ENCODE results near the gene CBFA2T2. TPM values are rescaled to one million over a fixed set of nuclear protein-coding genes. Genes with fewer than 3 reads are reported as not detected.

CBFA2T2 gene
- total RNA-seq, 1 donor = 5.6 TPM

DNA sequence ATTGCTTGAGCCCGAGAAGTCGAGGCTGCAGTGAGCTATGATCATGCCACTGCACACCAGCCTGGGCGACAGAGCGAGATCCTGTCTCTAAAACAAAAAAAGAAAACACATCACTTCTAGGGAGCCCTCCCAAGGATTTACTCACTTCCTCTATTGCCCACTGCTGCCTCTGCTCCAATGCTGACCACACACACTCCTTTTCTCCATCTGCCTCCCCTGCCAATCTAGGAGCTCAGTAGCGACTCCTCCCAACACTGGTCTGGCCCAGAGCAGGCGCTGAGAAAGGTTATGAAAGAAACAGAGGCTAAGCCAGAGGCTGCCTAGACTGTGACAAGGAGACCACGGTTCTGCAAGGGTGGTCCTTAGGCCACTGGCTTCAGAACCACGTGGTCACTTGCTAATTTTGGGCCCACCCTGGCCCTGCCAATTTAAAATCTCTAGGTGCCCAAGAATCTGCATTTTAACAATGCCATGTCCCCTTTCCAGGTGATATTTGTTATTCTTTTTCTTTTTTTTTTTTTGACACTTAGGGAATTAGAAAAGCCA is 197.5 kb downstream of the CBFA2T2 start:
- no peak overlapping the region for H3K4me3 ChIP-seq (ENCODE audit: low read depth, low read length)
- DNase-seq (ENCODE audit: low read depth) = peak; percentile 39
- TF ChIP-seq, protein P1, sequence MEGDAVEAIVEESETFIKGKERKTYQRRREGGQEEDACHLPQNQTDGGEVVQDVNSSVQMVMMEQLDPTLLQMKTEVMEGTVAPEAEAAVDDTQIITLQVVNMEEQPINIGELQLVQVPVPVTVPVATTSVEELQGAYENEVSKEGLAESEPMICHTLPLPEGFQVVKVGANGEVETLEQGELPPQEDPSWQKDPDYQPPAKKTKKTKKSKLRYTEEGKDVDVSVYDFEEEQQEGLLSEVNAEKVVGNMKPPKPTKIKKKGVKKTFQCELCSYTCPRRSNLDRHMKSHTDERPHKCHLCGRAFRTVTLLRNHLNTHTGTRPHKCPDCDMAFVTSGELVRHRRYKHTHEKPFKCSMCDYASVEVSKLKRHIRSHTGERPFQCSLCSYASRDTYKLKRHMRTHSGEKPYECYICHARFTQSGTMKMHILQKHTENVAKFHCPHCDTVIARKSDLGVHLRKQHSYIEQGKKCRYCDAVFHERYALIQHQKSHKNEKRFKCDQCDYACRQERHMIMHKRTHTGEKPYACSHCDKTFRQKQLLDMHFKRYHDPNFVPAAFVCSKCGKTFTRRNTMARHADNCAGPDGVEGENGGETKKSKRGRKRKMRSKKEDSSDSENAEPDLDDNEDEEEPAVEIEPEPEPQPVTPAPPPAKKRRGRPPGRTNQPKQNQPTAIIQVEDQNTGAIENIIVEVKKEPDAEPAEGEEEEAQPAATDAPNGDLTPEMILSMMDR (IDR thresholded peaks at IDR 0.05; ENCODE audit: insufficient read depth, low read depth, low read length) = no peak

DNA sequence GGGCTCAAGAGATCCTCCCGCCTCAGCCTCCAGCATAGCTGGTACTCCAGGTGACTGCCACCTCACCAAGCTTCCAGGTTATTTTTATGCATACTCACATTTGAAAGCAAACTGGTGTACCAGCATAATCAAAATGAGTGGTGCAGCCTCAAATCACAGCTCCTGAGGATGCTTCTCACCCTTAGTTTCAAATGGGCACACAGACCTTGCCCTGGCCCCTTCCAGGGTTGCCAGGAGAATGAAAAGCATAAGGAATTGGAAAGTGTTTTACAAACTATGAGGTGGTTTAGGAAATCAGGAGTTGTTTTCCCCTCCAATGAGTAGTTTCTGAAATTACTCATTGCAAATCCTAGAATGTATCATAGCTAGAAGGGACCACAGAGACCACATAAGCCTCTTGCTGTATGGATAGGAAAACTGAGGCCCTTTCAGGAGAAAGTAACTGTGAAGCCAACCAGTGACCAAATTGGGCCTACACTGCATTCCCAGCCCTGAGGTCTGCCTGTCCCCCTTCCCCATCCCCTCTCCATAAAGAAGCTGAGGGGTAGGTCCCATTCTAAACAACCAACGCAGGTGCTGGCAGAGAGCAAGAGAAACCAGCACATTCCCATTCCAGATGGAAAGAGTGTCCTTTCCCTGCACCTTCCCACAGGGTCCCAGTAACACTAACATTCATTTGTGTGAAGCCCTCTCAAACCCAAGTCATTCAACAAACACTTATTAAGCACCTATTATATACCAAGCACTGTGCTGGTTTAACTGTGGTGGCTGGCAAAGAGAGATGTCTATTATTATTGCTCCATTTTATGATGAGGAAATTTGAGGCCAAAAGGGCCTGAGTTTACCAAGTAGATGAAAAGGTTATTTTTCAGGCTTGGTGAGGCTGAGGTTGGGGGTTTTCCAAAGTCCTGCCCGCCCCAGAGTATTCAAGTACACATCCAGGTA is 198.4 kb downstream of the CBFA2T2 start:
- no peak for DNase-seq (ENCODE audit: low read depth)
- H3K4me3 ChIP-seq (ENCODE audit: low read depth, low read length) = no peak overlapping the region
- TF ChIP-seq, protein P1 (IDR thresholded peaks at IDR 0.05; ENCODE audit: insufficient read depth, low read depth, low read length) = no peak

DNA sequence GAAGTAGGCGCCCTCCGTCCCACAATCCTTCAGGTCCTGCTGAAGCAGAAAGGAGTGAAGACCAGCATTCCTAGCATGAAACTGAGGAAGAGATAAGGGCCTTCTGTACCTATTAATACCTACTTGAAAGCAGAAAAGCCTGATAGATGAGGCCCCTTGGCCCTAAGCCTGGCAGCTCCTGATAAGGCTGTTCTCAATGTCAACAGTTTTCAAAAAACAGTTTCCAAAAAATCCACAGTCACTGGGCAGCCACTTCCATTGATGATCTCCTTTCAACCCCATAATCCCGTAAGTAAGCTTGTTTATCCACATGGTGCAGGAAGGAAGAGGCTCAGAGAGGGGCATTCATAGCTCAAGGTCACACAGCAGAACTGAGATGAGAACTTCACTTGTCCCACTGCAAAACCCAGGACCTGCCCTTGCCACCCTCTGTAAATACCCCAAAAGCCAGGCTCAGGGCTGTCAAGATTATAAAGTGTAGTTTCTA is 199.1 kb downstream of the CBFA2T2 start:
- DNase-seq (ENCODE audit: low read depth) = no peak
- TF ChIP-seq, protein P1 (IDR thresholded peaks at IDR 0.05; ENCODE audit: insufficient read depth, low read depth, low read length) = no peak
- H3K4me3 ChIP-seq (ENCODE audit: low read depth, low read length) = no peak overlapping the region

DNA sequence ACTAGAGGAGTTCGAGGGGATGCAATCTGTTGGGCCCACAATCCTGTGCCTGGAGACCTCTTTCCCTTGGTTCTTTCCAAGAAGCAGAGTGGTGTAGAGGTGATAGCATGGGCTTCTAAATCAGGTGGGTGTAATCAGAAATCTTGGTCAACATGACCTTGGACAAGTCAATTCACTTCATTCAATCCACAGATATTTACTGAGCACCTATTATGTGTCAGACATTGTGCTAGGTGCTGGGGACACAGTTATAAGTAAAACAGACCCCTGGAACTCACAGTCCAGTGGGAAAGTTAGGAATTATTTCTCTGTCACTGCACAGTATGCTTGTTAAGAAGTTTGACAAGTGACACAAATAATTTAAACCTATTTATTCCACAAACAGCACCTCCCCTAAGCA is 199.6 kb downstream of the CBFA2T2 start:
- H3K4me3 ChIP-seq (ENCODE audit: low read depth, low read length) = no peak overlapping the region
- no peak for DNase-seq (ENCODE audit: low read depth)
- TF ChIP-seq, protein P1 (IDR thresholded peaks at IDR 0.05; ENCODE audit: insufficient read depth, low read depth, low read length) = no peak

DNA sequence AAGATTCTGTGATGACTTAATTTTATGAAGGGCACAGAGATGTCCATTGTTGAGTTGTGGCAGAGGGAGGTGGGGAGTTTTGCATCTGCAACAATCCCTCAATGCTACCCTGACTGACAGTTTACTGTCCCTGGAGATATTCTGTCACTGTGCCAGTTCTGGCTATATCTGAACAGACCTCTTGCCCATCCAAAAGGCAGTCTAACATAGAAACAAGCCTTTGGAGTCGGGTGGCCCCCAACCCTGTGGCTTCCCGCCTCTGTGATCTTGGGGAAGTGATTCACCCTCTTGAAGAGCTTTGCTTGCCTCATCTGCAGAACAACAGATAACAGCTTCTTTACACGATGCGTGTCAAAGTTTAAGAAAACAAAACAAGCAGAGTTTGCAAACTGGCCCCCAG is 200.1 kb downstream of the CBFA2T2 start:
- peak; percentile 81 for DNase-seq (ENCODE audit: low read depth)
- TF ChIP-seq, protein P1 (IDR thresholded peaks at IDR 0.05; ENCODE audit: insufficient read depth, low read depth, low read length) = no peak
- no peak overlapping the region for H3K4me3 ChIP-seq (ENCODE audit: low read depth, low read length)

DNA sequence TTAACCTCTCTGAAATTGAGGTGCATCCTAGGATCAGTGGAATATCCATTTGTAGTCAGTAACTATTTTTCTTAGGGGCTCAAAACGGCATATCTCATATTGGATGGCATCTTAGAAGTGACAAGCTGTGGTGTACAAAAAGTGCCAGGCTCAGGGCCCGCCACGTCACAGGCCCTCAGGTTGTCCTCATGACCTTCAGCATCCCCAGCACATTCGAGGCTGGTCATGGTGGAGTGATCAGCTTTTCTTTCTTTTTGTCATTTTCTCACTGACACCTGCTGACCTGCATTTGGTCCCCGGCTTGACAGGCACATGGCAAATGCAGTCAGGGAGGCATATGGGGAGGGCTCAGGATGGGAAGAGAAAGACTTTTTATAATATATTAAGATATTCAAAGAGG is 203.4 kb downstream of the CBFA2T2 start:
- TF ChIP-seq, protein P1 (IDR thresholded peaks at IDR 0.05; ENCODE audit: insufficient read depth, low read depth, low read length) = no peak
- DNase-seq (ENCODE audit: low read depth) = no peak
- no peak overlapping the region for H3K4me3 ChIP-seq (ENCODE audit: low read depth, low read length)

Measured in fibroblast of villous mesenchyme (primary cell).